ENCODE measurements around the gene AFAP1.
A peak's percentile ranks its signal among the peaks of the same experiment; 100 is the strongest.

The AFAP1 gene

DNA sequence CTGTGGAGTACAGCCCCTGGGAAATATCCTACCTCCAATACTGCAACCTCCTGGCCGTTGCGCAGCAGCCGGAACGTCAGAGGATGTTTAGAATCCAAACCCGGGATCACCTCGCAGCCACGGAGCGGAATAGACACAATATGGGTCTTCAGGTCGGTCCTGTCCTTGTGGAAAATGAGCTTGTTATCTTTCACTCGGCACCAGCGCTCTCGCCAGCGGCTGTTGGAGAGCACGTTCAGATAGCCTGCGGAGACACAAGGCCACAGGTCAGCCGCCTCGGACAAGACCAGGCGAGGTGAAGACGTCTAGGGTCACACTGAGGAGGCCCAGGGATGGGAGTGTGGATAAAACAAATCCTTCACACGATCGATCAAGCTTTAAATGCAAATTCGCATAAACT, 139.3 kb downstream of the AFAP1 start:
- Histone ChIP-seq H2BK120ac (ENCODE audit: insufficient read depth, low read length, poor library complexity) (no peak overlapping the region), H4K91ac (ENCODE audit: low read depth, low read length) (no peak overlapping the region), H3K14ac (ENCODE audit: low read length) (no peak overlapping the region), H3K36me3 (ENCODE audit: control insufficient read depth in 1 of 2, insufficient read depth in 2 of 2, low read length in 2 of 2) (peaks cover 28 to 44% of the 10 kb centered on the region in 2 experiments), H3K79me1 (ENCODE audit: low read length) (no peaks in the 10 kb centered on the region), H2BK5ac (ENCODE audit: low read depth, low read length, poor library complexity) (no peak overlapping the region), H3K4me1 (ENCODE audit: control insufficient read depth in 1 of 2, insufficient read depth in 2 of 2, low read length in 2 of 2) (peaks cover 3 to 7% of the 10 kb centered on the region in 2 experiments), H4K12ac (ENCODE audit: low read depth, low read length) (no peak overlapping the region), H3K9ac (ENCODE audit: low read length) (no peak overlapping the region), H3K23ac (ENCODE audit: low read length) (no peak overlapping the region), H2AFZ (ENCODE audit: insufficient read depth, low read length, poor library complexity) (no peak overlapping the region), H3K27ac (ENCODE audit: low read depth, low read length) (no peak overlapping the region), H3K27me3 (ENCODE audit: insufficient read depth, low read length) (no peaks in the 10 kb centered on the region), H2BK12ac (ENCODE audit: low read length) (no peak overlapping the region), H3K18ac (ENCODE audit: low read length) (no peak overlapping the region), H3K4me2 (ENCODE audit: low read length) (no peak overlapping the region), H3K79me2 (ENCODE audit: control insufficient read depth, insufficient read depth, low read length, poor library complexity) (no peaks in the 10 kb centered on the region), H3K4me3 (ENCODE audit: low read depth, low read length) (no peak overlapping the region), H4K8ac (ENCODE audit: low read depth, low read length) (no peak overlapping the region), H3K9me3 (ENCODE audit: insufficient read depth, low read depth, low read length) (no peaks in the 10 kb centered on the region), H3K4ac (ENCODE audit: low read depth, low read length) (no peak overlapping the region), H2AK5ac (ENCODE audit: low read length) (no peak overlapping the region)
- no CpG with 5 or more reads among the region's 22 CpGs for WGBS (ENCODE audit: extremely low coverage, insufficient coverage, insufficient read length)
- DNase-seq, result no peak

DNA sequence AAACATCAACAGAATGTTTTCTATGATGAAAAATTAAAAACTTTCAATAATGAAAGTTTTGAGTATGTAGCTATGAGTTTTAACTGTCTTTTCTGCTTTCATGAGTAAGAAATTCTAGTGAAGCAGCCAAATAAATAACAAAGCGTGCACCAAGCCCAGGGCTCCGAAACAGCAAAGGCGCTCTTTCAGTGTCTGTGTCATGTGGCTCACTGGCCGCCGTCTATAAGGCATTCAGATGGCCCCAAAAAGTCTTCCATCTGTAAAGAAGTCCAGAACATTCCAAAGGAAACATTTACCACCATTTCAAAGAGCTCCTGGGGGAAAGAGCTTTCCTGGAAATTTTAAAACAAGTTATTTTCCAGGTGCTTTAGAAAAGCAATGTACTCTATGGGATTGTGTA, 139.9 kb downstream of the AFAP1 start:
- H3K9me3 ChIP-seq (ENCODE audit: insufficient read depth, low read depth, low read length), result no peaks in the 10 kb centered on the region
- no peak overlapping the region for H3K14ac ChIP-seq (ENCODE audit: low read length)
- H2AK5ac ChIP-seq (ENCODE audit: low read length), result no peak overlapping the region
- no peak overlapping the region for H4K8ac ChIP-seq (ENCODE audit: low read depth, low read length)
- H3K18ac ChIP-seq (ENCODE audit: low read length), result no peak overlapping the region
- H4K12ac ChIP-seq (ENCODE audit: low read depth, low read length), result no peak overlapping the region
- peaks cover 28 to 41% of the 10 kb centered on the region in 2 experiments for H3K36me3 ChIP-seq (ENCODE audit: control insufficient read depth in 1 of 2, insufficient read depth in 2 of 2, low read length in 2 of 2)
- H3K79me2 ChIP-seq (ENCODE audit: control insufficient read depth, insufficient read depth, low read length, poor library complexity), result no peaks in the 10 kb centered on the region
- peaks cover 0 to 1% of the 10 kb centered on the region in 2 experiments for H3K4me1 ChIP-seq (ENCODE audit: control insufficient read depth in 1 of 2, insufficient read depth in 2 of 2, low read length in 2 of 2)
- no peak overlapping the region for H3K4me2 ChIP-seq (ENCODE audit: low read length)
- no peak overlapping the region for H2BK12ac ChIP-seq (ENCODE audit: low read length)
- no peak overlapping the region for H3K27ac ChIP-seq (ENCODE audit: low read depth, low read length)
- H2BK5ac ChIP-seq (ENCODE audit: low read depth, low read length, poor library complexity), result no peak overlapping the region
- H3K4ac ChIP-seq (ENCODE audit: low read depth, low read length), result no peak overlapping the region
- H3K9ac ChIP-seq (ENCODE audit: low read length), result no peak overlapping the region
- H4K91ac ChIP-seq (ENCODE audit: low read depth, low read length), result no peak overlapping the region
- DNase-seq, result no peak
- no peak overlapping the region for H3K4me3 ChIP-seq (ENCODE audit: low read depth, low read length)
- WGBS (ENCODE audit: extremely low coverage, insufficient coverage, insufficient read length), result no CpG with 5 or more reads among the region's 5 CpGs
- H2BK120ac ChIP-seq (ENCODE audit: insufficient read depth, low read length, poor library complexity), result no peak overlapping the region
- H3K27me3 ChIP-seq (ENCODE audit: insufficient read depth, low read length), result no peaks in the 10 kb centered on the region
- H3K23ac ChIP-seq (ENCODE audit: low read length), result no peak overlapping the region
- no peak overlapping the region for H2AFZ ChIP-seq (ENCODE audit: insufficient read depth, low read length, poor library complexity)
- H3K79me1 ChIP-seq (ENCODE audit: low read length), result no peaks in the 10 kb centered on the region

- Histone ChIP-seq H3K79me1 (ENCODE audit: low read length) (no peaks in the 10 kb centered on the region), H4K91ac (ENCODE audit: low read depth, low read length) (no peak overlapping the region), H2BK120ac (ENCODE audit: insufficient read depth, low read length, poor library complexity) (no peak overlapping the region), H3K14ac (ENCODE audit: low read length) (no peak overlapping the region), H3K27ac (ENCODE audit: low read depth, low read length) (no peak overlapping the region), H3K4me2 (ENCODE audit: low read length) (no peak overlapping the region), H3K18ac (ENCODE audit: low read length) (no peak overlapping the region), H2BK5ac (ENCODE audit: low read depth, low read length, poor library complexity) (no peak overlapping the region), H3K4ac (ENCODE audit: low read depth, low read length) (no peak overlapping the region), H3K27me3 (ENCODE audit: insufficient read depth, low read length) (no peaks in the 10 kb centered on the region), H3K79me2 (ENCODE audit: control insufficient read depth, insufficient read depth, low read length, poor library complexity) (no peaks in the 10 kb centered on the region), H2BK12ac (ENCODE audit: low read length) (no peak overlapping the region), H3K9ac (ENCODE audit: low read length) (no peak overlapping the region), H3K4me1 (ENCODE audit: control insufficient read depth in 1 of 2, insufficient read depth in 2 of 2, low read length in 2 of 2) (no peaks in the 10 kb centered on the region), H3K9me3 (ENCODE audit: insufficient read depth, low read depth, low read length) (no peaks in the 10 kb centered on the region), H3K23ac (ENCODE audit: low read length) (no peak overlapping the region), H2AK5ac (ENCODE audit: low read length) (no peak overlapping the region), H2AFZ (ENCODE audit: insufficient read depth, low read length, poor library complexity) (no peak overlapping the region), H4K8ac (ENCODE audit: low read depth, low read length) (no peak overlapping the region), H4K12ac (ENCODE audit: low read depth, low read length) (no peak overlapping the region), H3K36me3 (ENCODE audit: control insufficient read depth in 1 of 2, insufficient read depth in 2 of 2, low read length in 2 of 2) (peaks cover 28 to 40% of the 10 kb centered on the region in 2 experiments), H3K4me3 (ENCODE audit: low read depth, low read length) (no peak overlapping the region)
- no peak for DNase-seq
- WGBS (ENCODE audit: extremely low coverage, insufficient coverage, insufficient read length), result no CpG with 5 or more reads among the region's 11 CpGs
These were observed 140.4 kb downstream of the AFAP1 start for GRCh38 chr4:7799306-7799705.

GRCh38 chr4:7798178-7798995, 141.3 kb downstream of the AFAP1 start:
- Histone ChIP-seq H3K4me3 (ENCODE audit: low read depth, low read length) (no peak overlapping the region), H3K4ac (ENCODE audit: low read depth, low read length) (no peak overlapping the region), H2BK5ac (ENCODE audit: low read depth, low read length, poor library complexity) (no peak overlapping the region), H3K14ac (ENCODE audit: low read length) (no peak overlapping the region), H3K9ac (ENCODE audit: low read length) (no peak overlapping the region), H3K4me2 (ENCODE audit: low read length) (no peak overlapping the region), H2AK5ac (ENCODE audit: low read length) (no peak overlapping the region), H3K27me3 (ENCODE audit: insufficient read depth, low read length) (no peaks in the 10 kb centered on the region), H3K27ac (ENCODE audit: low read depth, low read length) (no peak overlapping the region), H2BK12ac (ENCODE audit: low read length) (no peak overlapping the region), H3K23ac (ENCODE audit: low read length) (no peak overlapping the region), H2AFZ (ENCODE audit: insufficient read depth, low read length, poor library complexity) (no peak overlapping the region), H3K18ac (ENCODE audit: low read length) (no peak overlapping the region), H3K79me1 (ENCODE audit: low read length) (no peaks in the 10 kb centered on the region), H4K91ac (ENCODE audit: low read depth, low read length) (no peak overlapping the region), H4K8ac (ENCODE audit: low read depth, low read length) (no peak overlapping the region), H3K36me3 (ENCODE audit: control insufficient read depth in 1 of 2, insufficient read depth in 2 of 2, low read length in 2 of 2) (peaks cover 30 to 45% of the 10 kb centered on the region in 2 experiments), H3K79me2 (ENCODE audit: control insufficient read depth, insufficient read depth, low read length, poor library complexity) (no peaks in the 10 kb centered on the region), H2BK120ac (ENCODE audit: insufficient read depth, low read length, poor library complexity) (no peak overlapping the region), H4K12ac (ENCODE audit: low read depth, low read length) (no peak overlapping the region), H3K9me3 (ENCODE audit: insufficient read depth, low read depth, low read length) (no peaks in the 10 kb centered on the region), H3K4me1 (ENCODE audit: control insufficient read depth in 1 of 2, insufficient read depth in 2 of 2, low read length in 2 of 2) (no peaks in the 10 kb centered on the region)
- WGBS (ENCODE audit: extremely low coverage, insufficient coverage, insufficient read length), result no CpG with 5 or more reads among the region's 18 CpGs
- DNase-seq, result peak; percentile 13 to 57
